ENCODE data around the gene TRAPPC10.

DNA sequence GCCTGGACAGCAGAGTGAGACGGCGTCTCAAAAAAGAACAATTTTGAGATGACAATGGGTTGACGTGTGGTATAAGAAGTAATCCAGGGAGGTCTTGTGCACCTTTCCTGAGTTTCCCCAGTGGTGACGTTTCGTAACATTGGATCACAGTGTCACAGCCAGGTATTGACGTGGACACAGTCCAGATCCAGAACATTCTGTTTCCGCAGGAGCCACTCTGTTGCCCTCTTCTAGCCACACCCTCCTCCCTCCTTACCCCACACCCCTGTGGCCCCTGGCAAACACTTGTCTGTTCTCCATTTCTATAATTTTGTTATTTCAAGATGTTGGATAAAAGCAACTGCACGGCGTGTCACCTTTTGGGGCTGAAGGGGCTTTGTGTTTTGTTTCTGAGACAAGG lies 6.5 kb upstream of the TRAPPC10 start:
- no peak for TF ChIP-seq REST (IDR thresholded peaks at IDR 0.05; ENCODE audit: low read depth)
- TF ChIP-seq CEBPB (IDR thresholded peaks at IDR 0.05) = no peak
- no peak for TF ChIP-seq YY1 (IDR thresholded peaks at IDR 0.05; ENCODE audit: low read depth)
- TF ChIP-seq, protein P1, sequence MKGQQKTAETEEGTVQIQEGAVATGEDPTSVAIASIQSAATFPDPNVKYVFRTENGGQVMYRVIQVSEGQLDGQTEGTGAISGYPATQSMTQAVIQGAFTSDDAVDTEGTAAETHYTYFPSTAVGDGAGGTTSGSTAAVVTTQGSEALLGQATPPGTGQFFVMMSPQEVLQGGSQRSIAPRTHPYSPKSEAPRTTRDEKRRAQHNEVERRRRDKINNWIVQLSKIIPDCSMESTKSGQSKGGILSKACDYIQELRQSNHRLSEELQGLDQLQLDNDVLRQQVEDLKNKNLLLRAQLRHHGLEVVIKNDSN (IDR thresholded peaks at IDR 0.05) = no peak
- TF ChIP-seq EGR1 (IDR thresholded peaks at IDR 0.05) = no peak
- no peak for TF ChIP-seq RAD21 (IDR thresholded peaks at IDR 0.05; ENCODE audit: low read depth)
- no peak for TF ChIP-seq EP300 (IDR thresholded peaks at IDR 0.05; ENCODE audit: borderline replicate concordance)
- TF ChIP-seq CREB1 (IDR thresholded peaks at IDR 0.05; ENCODE audit: low read depth) = no peak
- TF ChIP-seq NFIC (IDR thresholded peaks at IDR 0.05) = no peak
- no peak for TF ChIP-seq TAF1 (IDR thresholded peaks at IDR 0.05; ENCODE audit: low read depth)
- TF ChIP-seq, protein P2, sequence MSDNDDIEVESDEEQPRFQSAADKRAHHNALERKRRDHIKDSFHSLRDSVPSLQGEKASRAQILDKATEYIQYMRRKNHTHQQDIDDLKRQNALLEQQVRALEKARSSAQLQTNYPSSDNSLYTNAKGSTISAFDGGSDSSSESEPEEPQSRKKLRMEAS (IDR thresholded peaks at IDR 0.05) = no peak
- TF ChIP-seq FOXM1 (IDR thresholded peaks at IDR 0.05; ENCODE audit: borderline replicate concordance, low read depth) = no peak
- no peak for TF ChIP-seq ZBTB7A (IDR thresholded peaks at IDR 0.05; ENCODE audit: low read depth)
- TF ChIP-seq TEAD4 (IDR thresholded peaks at IDR 0.05) = no peak

All from Ishikawa (cell line).